GM20000 (cell line): ENCODE data around the gene EGFLAM.

Experiments used
- DNase-seq: peaks from one replicate; pipeline ENCODE4 v3.0.0; 2012; ENCODE audit warnings: low spot score
- CTCF ChIP-seq: IDR thresholded peaks from 2 replicates; pipeline ENCODE4 v1.5.1; 2012; ENCODE audit warnings: mild to moderate bottlenecking, control low read depth; ENCODE audit errors: extremely low read depth, missing control alignments

EGFLAM gene

GRCh38 chr5:38265546-38266179, 7.3 kb downstream of the EGFLAM start:
- TF ChIP-seq CTCF: peak; percentile 65
- DNase-seq: peak; percentile 65

GRCh38 chr5:38267372-38267771, 9.0 kb downstream of the EGFLAM start:
- DNase-seq: no peak

GRCh38 chr5:38273626-38274025, 15.3 kb downstream of the EGFLAM start:
- TF ChIP-seq CTCF: no peak
- no peak for DNase-seq

More at GRCh38 chr5:38267372-38267771, 9.0 kb downstream of the EGFLAM start:
- no peak for TF ChIP-seq CTCF

- no peak for DNase-seq
Measured at GRCh38 chr5:38274370-38274769, 16.0 kb downstream of the EGFLAM start.

GRCh38 chr5:38284384-38284783, 26.0 kb downstream of the EGFLAM start:
- no peak for TF ChIP-seq CTCF

More at GRCh38 chr5:38274370-38274769, 16.0 kb downstream of the EGFLAM start:
- TF ChIP-seq CTCF: no peak

GRCh38 chr5:38285226-38285625, 26.9 kb downstream of the EGFLAM start:
- no peak for DNase-seq
- no peak for TF ChIP-seq CTCF

More at GRCh38 chr5:38284384-38284783, 26.0 kb downstream of the EGFLAM start:
- DNase-seq: no peak

- TF ChIP-seq CTCF: no peak
- no peak for DNase-seq
Measured at GRCh38 chr5:38286002-38286401, 27.6 kb downstream of the EGFLAM start.
